Loucy (cell line): ENCODE results near the gene PTPRN2.

ENCODE experiments used
- H2AFZ ChIP-seq: fragments of 200-600 bp; sonication (generic); 2 replicates; pipeline ENCODE4 v1.6.0; 2016; ENCODE audit warnings: antibody characterized with exemption, mild to moderate bottlenecking, low read length, moderate library complexity
- H3F3A ChIP-seq: fragments of 200-600 bp; 2 replicates; pipeline ENCODE4 v1.6.0; 2016; ENCODE audit warnings: antibody characterized with exemption, low read depth, mild to moderate bottlenecking
- H3K27me3 ChIP-seq: fragments of 200-600 bp; sonication (generic); 2 replicates; pipeline ENCODE4 v1.6.1; 2014; ENCODE audit warnings: low read length, mild to moderate bottlenecking; ENCODE audit not compliant: insufficient read depth, poor library complexity, severe bottlenecking
- H3K36me3 ChIP-seq: fragments of 200-600 bp; sonication (generic); 2 replicates; pipeline ENCODE4 v1.6.1; 2016; ENCODE audit warnings: low read length; ENCODE audit not compliant: insufficient read depth
- H3K4me1 ChIP-seq: fragments of 200-600 bp; sonication (generic); 2 replicates; pipeline ENCODE4 v1.5.1; 2014; ENCODE audit warnings: low read length, mild to moderate bottlenecking; ENCODE audit not compliant: insufficient read depth, poor library complexity, severe bottlenecking
- H3K4me2 ChIP-seq: fragments of 200-600 bp; sonication (generic); 2 replicates; pipeline ENCODE4 v1.6.0; 2014; ENCODE audit warnings: antibody characterized with exemption, low read length, low read depth, mild to moderate bottlenecking; ENCODE audit not compliant: poor library complexity, severe bottlenecking
- H3K4me3 ChIP-seq: fragments of 200-600 bp; sonication (generic); 2 replicates; pipeline ENCODE4 v1.5.1; 2014; ENCODE audit warnings: low read length, mild to moderate bottlenecking, mixed read lengths; ENCODE audit not compliant: poor library complexity, severe bottlenecking
- H3K79me2 ChIP-seq: fragments of 200-600 bp; sonication (generic); 2 replicates; pipeline ENCODE4 v1.6.1; 2014; ENCODE audit warnings: low read length; ENCODE audit not compliant: insufficient read depth
- H3K9ac ChIP-seq: fragments of 200-600 bp; sonication (generic); 2 replicates; pipeline ENCODE4 v1.6.0; 2014; ENCODE audit warnings: mild to moderate bottlenecking, low read depth, low read length, moderate library complexity; ENCODE audit not compliant: poor library complexity, severe bottlenecking
- H3K9me2 ChIP-seq: fragments of 200-600 bp; sonication (generic); replicated peaks from 2 replicates; pipeline ENCODE4 v1.6.1; 2016; ENCODE audit warnings: low read depth, low read length, mixed read lengths
- H3K9me3 ChIP-seq: fragments of 200-600 bp; sonication (generic); 2 replicates; pipeline ENCODE4 v1.6.1; 2014; ENCODE audit warnings: mild to moderate bottlenecking, antibody characterized with exemption, low read length, low read depth; ENCODE audit not compliant: insufficient read depth
- H4K20me1 ChIP-seq: fragments of 200-600 bp; sonication (generic); 2 replicates; pipeline ENCODE4 v1.6.0; 2014; ENCODE audit warnings: antibody characterized with exemption, low read length, mild to moderate bottlenecking; ENCODE audit not compliant: insufficient read depth, poor library complexity, severe bottlenecking
- EZH2phosphoT487 ChIP-seq: fragments of 200-600 bp; IDR thresholded peaks from 2 replicates; pipeline ENCODE4 v1.6.1; 2018; ENCODE audit warnings: antibody characterized with exemption, mild to moderate bottlenecking, moderate library complexity, borderline replicate concordance
- TF ChIP-seq, protein P1 (sequence below): fragments of 200-600 bp; sonication (generic); conservative IDR thresholded peaks from 2 replicates; pipeline ENCODE4 v1.5.1; 2014; ENCODE audit warnings: mild to moderate bottlenecking, antibody characterized with exemption, low read length

PTPRN2 gene

DNA sequence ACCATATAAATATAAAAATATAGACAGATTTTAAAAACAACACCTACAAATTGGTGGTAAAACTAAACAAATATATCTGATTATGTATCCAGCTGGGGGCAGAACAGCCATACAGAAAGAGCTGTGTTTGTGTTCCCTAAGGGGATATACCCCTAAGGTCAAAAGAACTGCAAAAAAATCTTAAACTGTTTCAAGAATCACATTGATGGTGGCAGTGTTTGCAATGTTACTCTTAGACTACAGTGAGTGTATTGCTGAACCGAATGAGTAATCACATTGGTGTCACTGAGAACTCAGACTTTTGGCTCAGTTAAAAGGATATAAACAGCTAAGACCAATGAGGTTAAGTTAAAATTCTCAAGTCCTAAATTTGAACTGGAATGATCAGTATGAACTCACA, 27.1 kb upstream of the PTPRN2 start:
- H3K9ac ChIP-seq = no peak overlapping the region
- no peaks in the 10 kb centered on the region for H3K27me3 ChIP-seq
- no peak overlapping the region for H3K4me3 ChIP-seq
- H3K36me3 ChIP-seq = no peaks in the 10 kb centered on the region; the same call in 1 of the 2 replicates
- H4K20me1 ChIP-seq = no peaks in the 10 kb centered on the region
- no peak overlapping the region for H3K4me2 ChIP-seq
- peaks cover 34% of the 10 kb centered on the region for H3K4me1 ChIP-seq
- TF ChIP-seq, protein P1, sequence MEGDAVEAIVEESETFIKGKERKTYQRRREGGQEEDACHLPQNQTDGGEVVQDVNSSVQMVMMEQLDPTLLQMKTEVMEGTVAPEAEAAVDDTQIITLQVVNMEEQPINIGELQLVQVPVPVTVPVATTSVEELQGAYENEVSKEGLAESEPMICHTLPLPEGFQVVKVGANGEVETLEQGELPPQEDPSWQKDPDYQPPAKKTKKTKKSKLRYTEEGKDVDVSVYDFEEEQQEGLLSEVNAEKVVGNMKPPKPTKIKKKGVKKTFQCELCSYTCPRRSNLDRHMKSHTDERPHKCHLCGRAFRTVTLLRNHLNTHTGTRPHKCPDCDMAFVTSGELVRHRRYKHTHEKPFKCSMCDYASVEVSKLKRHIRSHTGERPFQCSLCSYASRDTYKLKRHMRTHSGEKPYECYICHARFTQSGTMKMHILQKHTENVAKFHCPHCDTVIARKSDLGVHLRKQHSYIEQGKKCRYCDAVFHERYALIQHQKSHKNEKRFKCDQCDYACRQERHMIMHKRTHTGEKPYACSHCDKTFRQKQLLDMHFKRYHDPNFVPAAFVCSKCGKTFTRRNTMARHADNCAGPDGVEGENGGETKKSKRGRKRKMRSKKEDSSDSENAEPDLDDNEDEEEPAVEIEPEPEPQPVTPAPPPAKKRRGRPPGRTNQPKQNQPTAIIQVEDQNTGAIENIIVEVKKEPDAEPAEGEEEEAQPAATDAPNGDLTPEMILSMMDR = no peak
- TF ChIP-seq EZH2phosphoT487 = no peak
- H2AFZ ChIP-seq = no peak overlapping the region
- no peaks in the 10 kb centered on the region for H3K79me2 ChIP-seq
- no peaks in the 10 kb centered on the region for H3F3A ChIP-seq
- H3K9me3 ChIP-seq = no peaks in the 10 kb centered on the region
- H3K9me2 ChIP-seq = no peaks in the 10 kb centered on the region

DNA sequence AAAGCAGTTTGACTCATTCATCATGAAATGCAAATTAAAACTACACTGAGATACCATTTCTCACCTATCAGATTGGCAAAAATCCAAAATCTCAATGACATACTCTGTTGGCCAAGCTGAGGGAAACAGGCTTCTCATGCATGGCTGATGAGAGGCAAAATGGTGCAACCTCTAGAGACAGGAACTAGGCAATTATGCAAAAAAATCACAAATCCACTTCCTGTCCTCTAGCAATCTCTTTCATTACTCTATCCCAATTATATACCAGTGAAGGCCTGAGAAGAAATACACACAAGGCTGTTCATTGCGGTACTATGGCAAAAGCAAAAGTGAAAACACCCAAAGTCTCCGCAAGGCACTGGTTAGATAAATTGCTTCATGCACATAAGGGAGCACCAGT, 25.9 kb upstream of the PTPRN2 start:
- no peaks in the 10 kb centered on the region for H3K9me2 ChIP-seq
- H4K20me1 ChIP-seq = no peaks in the 10 kb centered on the region
- no peak overlapping the region for H3K9ac ChIP-seq

DNA sequence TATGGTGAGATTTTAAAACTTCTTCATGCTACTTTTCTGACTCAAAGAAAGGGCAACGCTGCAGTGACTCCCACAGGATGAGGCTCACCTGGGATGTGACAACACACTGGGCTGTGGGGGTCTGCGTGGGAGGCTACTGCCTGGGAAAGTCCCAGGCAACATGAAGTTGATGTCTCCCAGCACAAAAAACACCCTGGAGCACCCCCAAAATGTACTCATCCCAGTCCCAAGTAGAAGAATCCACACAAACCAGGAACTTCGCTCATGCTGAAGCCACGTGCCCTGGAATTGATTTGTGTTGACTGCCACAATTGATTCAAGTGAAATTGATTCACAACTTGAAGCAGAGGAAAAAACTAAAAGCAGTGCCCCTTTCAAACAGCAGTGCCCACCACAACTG, 24.9 kb upstream of the PTPRN2 start:
- H3K9ac ChIP-seq = no peak overlapping the region
- no peaks in the 10 kb centered on the region for H4K20me1 ChIP-seq
- no peak overlapping the region for H2AFZ ChIP-seq
- H3F3A ChIP-seq = no peaks in the 10 kb centered on the region
- H3K9me3 ChIP-seq = no peaks in the 10 kb centered on the region
- TF ChIP-seq EZH2phosphoT487 = no peak
- TF ChIP-seq, protein P1 = no peak
- H3K9me2 ChIP-seq = no peaks in the 10 kb centered on the region
- H3K4me3 ChIP-seq = no peak overlapping the region
- H3K4me1 ChIP-seq = peaks cover 38% of the 10 kb centered on the region
- H3K36me3 ChIP-seq = no peaks in the 10 kb centered on the region; the same call in 1 of the 2 replicates
- H3K4me2 ChIP-seq = no peak overlapping the region
- H3K27me3 ChIP-seq = no peaks in the 10 kb centered on the region
- no peaks in the 10 kb centered on the region for H3K79me2 ChIP-seq

More for the DNA sequence above, 25.9 kb upstream of the PTPRN2 start:
- no peaks in the 10 kb centered on the region for H3K9me3 ChIP-seq
- peaks cover 38% of the 10 kb centered on the region for H3K4me1 ChIP-seq
- no peaks in the 10 kb centered on the region for H3K36me3 ChIP-seq
- no peak overlapping the region for H3K4me3 ChIP-seq
- no peaks in the 10 kb centered on the region for H3K79me2 ChIP-seq
- TF ChIP-seq EZH2phosphoT487 = no peak
- TF ChIP-seq, protein P1 = no peak
- H3F3A ChIP-seq = no peaks in the 10 kb centered on the region
- H3K4me2 ChIP-seq = no peak overlapping the region
- no peaks in the 10 kb centered on the region for H3K27me3 ChIP-seq
- H2AFZ ChIP-seq = no peak overlapping the region
